Measurements from ENCODE around the gene MRPL12. TPM values are rescaled to one million over a fixed set of nuclear protein-coding genes. Genes with fewer than 3 reads are reported as not detected.

The MRPL12 gene
- total and polyA plus RNA-seq, 2 of the 13 experiments (the other 11 are each of a cell fraction or from before 2014, with no cell fraction given), result 39.1 to 94.1 TPM

DNA sequence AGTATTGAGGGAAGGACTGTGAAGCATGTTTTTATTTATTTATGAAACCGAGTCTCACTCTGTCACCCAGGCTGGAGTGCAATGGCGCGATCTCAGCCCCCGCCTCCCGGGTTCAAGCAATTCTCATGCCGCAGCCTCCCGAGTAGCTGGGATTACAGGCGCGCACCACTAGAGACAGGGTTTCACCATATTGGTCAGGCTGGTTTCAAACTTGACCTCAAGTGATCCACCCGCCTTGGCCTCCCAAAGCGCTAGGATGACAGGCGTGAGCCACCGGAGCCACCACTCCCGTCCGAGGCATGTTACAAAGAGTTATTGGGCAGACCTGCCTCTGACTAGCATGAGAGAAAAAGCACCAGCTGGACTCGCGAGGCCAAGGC, 3.1 kb downstream of the MRPL12 start:
- Histone ChIP-seq H3K9me3 (ENCODE audit: low read length) (no peaks in the 10 kb centered on the region), H4K20me1 (ENCODE audit: insufficient read depth, low read length) (peaks cover 8% of the 10 kb centered on the region; the same call in 1 of the 2 replicates), H3K4me3 (replicated peaks in 1 of 3; ENCODE audit: insufficient read depth in 1 of 3, low read depth in 2 of 3, low read length in 3 of 3) (no peak overlapping the region), H3K79me2 (ENCODE audit: insufficient read depth, low read length) (peaks cover 41% of the 10 kb centered on the region), H3K27me3 (ENCODE audit: control insufficient read depth in 1 of 2, insufficient read depth in 2 of 2, low read length in 2 of 2) (no peaks in the 10 kb centered on the region; a peak in 1 of 5 replicates), H2AFZ (ENCODE audit: low read length) (no peak overlapping the region), H3K36me3 (replicated peaks in 1 of 2; ENCODE audit: control insufficient read depth in 1 of 2, insufficient read depth in 2 of 2, low read length in 2 of 2) (peaks cover 20 to 42% of the 10 kb centered on the region in 2 experiments), H3K27ac (ENCODE audit: extremely low read length, insufficient read depth, low read length) (no peak overlapping the region), H3K4me2 (ENCODE audit: low read depth, low read length) (no peak overlapping the region), H3K4me1 (ENCODE audit: insufficient read depth, low read length) (peaks cover 38% of the 10 kb centered on the region), H3K9ac (ENCODE audit: insufficient read depth, low read depth, low read length) (no peak overlapping the region)
- 97% methylated on average over 17 of the region's 17 CpGs for WGBS (ENCODE audit: low lambda C conversion rate)
- CTCF ChIA-PET (ENCODE audit: low intra/inter-chr PET ratio, low total read pairs), result no interaction called here
- ATAC-seq (no peak), FAIRE-seq (no peak), DNase-seq (ENCODE audit: low spot score) (no peak)
- BruUV-seq (replicated peaks), result no TSS peak
- POLR2A ChIA-PET, result interaction anchor here (4.0 to 4.2 kb wide), 2 partner anchors 21 to 23 kb away, joined by 17 to 25 read pairs; partner anchors contain the start of genes ARL16 and HGS
- in situ Hi-C loops (cut with HindIII; ENCODE audit: extremely low pct_ligation_motif_present, low pct_unique_long_range_greater_than_20kb) (no loop called here), intact Hi-C loops (cut with micrococcal nuclease; ENCODE audit: unreplicated experiment) (no loop called here)
- TF ChIP-seq MED13 (CRISPR knock-in tag; IDR thresholded peaks at IDR 0.05) (no peak), PCBP2 (optimal IDR thresholded peaks at IDR 0.05; ENCODE audit: low read depth, low read length, poor library complexity, severe bottlenecking) (no peak), ARID4A (CRISPR knock-in tag; IDR thresholded peaks at IDR 0.05; ENCODE audit: borderline replicate concordance) (0 out of 2 replicates have a peak, but pooled peaks have one; percentile 13), STAT6 (CRISPR knock-in tag; IDR thresholded peaks at IDR 0.05; ENCODE audit: borderline replicate concordance) (no peak), ZNF781 (CRISPR knock-in tag; IDR thresholded peaks at IDR 0.05; ENCODE audit: borderline replicate concordance, not compliant biosample characterization) (no peak), U2AF1 (optimal IDR thresholded peaks at IDR 0.05; ENCODE audit: low read depth, low read length) (no peak), ZNF607 (CRISPR knock-in tag; IDR thresholded peaks at IDR 0.05; ENCODE audit: borderline replicate concordance) (no peak), IRF2 (CRISPR knock-in tag; IDR thresholded peaks at IDR 0.05) (no peak), EP300 (IDR thresholded peaks at IDR 0.05; ENCODE audit: low read depth in 2 of 2, low read length in 2 of 2) (no peak), EP300 (CRISPR knock-in tag; IDR thresholded peaks at IDR 0.05; ENCODE audit: borderline replicate concordance) (no peak), SAFB2 (CRISPR knock-in tag; IDR thresholded peaks at IDR 0.05; ENCODE audit: borderline replicate concordance, low read depth) (no peak)
- TF ChIP-seq, protein P1, sequence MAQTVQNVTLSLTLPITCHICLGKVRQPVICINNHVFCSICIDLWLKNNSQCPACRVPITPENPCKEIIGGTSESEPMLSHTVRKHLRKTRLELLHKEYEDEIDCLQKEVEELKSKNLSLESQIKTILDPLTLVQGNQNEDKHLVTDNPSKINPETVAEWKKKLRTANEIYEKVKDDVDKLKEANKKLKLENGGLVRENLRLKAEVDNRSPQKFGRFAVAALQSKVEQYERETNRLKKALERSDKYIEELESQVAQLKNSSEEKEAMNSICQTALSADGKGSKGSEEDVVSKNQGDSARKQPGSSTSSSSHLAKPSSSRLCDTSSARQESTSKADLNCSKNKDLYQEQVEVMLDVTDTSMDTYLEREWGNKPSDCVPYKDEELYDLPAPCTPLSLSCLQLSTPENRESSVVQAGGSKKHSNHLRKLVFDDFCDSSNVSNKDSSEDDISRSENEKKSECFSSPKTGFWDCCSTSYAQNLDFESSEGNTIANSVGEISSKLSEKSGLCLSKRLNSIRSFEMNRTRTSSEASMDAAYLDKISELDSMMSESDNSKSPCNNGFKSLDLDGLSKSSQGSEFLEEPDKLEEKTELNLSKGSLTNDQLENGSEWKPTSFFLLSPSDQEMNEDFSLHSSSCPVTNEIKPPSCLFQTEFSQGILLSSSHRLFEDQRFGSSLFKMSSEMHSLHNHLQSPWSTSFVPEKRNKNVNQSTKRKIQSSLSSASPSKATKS (CRISPR knock-in tag; IDR thresholded peaks at IDR 0.05), result no peak
- TF ChIP-seq, protein P2, sequence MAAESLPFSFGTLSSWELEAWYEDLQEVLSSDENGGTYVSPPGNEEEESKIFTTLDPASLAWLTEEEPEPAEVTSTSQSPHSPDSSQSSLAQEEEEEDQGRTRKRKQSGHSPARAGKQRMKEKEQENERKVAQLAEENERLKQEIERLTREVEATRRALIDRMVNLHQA (CRISPR knock-in tag; IDR thresholded peaks at IDR 0.05), result no peak
- TF ChIP-seq, protein P3, sequence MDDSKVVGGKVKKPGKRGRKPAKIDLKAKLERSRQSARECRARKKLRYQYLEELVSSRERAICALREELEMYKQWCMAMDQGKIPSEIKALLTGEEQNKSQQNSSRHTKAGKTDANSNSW (CRISPR knock-in tag; IDR thresholded peaks at IDR 0.05; ENCODE audit: borderline replicate concordance), result no peak

Measured in HepG2 (cell line).